ENCODE measurements around the gene ARFRP1. TPM values are rescaled to one million over a fixed set of nuclear protein-coding genes. Genes with fewer than 3 reads are reported as not detected.
"Not testable (repeated sequence)": the region's sequence is repeated elsewhere in the genome, so short reads cannot be mapped to it uniquely, and the experiment has no call there.

Gene ARFRP1
- total and polyA plus RNA-seq, 7 donors, result 26.8 to 70.2 (median 38.7) TPM

DNA sequence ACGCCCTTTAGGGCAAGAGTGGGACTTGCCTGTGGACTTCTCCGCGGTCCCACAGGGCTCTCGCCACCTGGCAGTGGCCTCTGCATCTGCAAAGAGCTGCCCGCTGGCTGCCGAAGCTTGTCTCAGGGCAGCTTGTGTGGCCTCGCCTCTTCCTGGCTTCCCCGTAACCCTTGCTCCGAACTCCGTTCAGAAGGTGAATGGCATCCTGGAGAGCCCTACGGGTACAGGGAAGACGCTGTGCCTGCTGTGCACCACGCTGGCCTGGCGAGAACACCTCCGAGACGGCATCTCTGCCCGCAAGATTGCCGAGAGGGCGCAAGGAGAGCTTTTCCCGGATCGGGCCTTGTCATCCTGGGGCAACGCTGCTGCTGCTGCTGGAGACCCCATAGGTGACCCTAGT lies 46.7 kb downstream of the ARFRP1 start:
- Histone ChIP-seq H3K4me3 (no peak overlapping the region), H3K9me3 (no peaks in the 10 kb centered on the region), H3K36me3 (peaks cover 13 to 53% (median 19%) of the 10 kb centered on the region in 4 donors), H3K4me1 (peaks cover 0 to 34% (median 26%) of the 10 kb centered on the region in 4 donors), H3K27me3 (no peaks in the 10 kb centered on the region), H3K27ac (no peak overlapping the region)
- 96 to 97% methylated on average over 22 of the region's 22 CpGs for WGBS, 2 donors
- TF ChIP-seq, protein P1, sequence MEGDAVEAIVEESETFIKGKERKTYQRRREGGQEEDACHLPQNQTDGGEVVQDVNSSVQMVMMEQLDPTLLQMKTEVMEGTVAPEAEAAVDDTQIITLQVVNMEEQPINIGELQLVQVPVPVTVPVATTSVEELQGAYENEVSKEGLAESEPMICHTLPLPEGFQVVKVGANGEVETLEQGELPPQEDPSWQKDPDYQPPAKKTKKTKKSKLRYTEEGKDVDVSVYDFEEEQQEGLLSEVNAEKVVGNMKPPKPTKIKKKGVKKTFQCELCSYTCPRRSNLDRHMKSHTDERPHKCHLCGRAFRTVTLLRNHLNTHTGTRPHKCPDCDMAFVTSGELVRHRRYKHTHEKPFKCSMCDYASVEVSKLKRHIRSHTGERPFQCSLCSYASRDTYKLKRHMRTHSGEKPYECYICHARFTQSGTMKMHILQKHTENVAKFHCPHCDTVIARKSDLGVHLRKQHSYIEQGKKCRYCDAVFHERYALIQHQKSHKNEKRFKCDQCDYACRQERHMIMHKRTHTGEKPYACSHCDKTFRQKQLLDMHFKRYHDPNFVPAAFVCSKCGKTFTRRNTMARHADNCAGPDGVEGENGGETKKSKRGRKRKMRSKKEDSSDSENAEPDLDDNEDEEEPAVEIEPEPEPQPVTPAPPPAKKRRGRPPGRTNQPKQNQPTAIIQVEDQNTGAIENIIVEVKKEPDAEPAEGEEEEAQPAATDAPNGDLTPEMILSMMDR (IDR thresholded peaks at IDR 0.05), result no peak
- TF ChIP-seq POLR2AphosphoS5 (IDR thresholded peaks at IDR 0.05) (no peak), EP300 (IDR thresholded peaks at IDR 0.05) (no peak), POLR2A (IDR thresholded peaks at IDR 0.05) (no peak)
- intact Hi-C loops (cut with DNase I), result no loop called here
- DNase-seq, result no peak

GRCh38 chr20:63660622-63661021 lies 47.2 kb downstream of the ARFRP1 start:
- peaks cover 11 to 48% (median 17%) of the 10 kb centered on the region in 4 donors for H3K36me3 ChIP-seq
- TF ChIP-seq, protein P1 (IDR thresholded peaks at IDR 0.05), result no peak
- TF ChIP-seq POLR2AphosphoS5 (IDR thresholded peaks at IDR 0.05), result no peak
- no peak for TF ChIP-seq EP300 (IDR thresholded peaks at IDR 0.05)
- no peak for TF ChIP-seq POLR2A (IDR thresholded peaks at IDR 0.05)

DNA sequence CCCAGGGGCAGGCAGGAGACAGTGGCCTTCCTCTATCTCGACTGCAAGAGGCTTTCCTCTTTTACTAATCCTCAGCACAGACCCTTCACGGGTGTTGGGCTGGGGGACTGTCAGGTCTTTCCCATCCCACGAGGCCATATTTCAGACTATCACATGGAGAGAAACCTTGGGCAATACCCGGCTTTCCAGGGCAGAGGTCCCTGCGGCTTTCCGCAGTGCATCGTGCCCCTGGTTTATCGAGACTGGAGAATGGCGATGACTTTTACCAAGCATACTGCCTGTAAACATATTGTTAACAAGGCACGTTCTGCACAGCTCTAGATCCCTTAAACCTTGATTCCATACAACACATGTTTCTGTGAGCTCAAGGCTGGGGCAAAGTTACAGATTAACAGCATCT lies 47.6 kb downstream of the ARFRP1 start:
- peaks cover 11 to 46% (median 16%) of the 10 kb centered on the region in 4 donors for H3K36me3 ChIP-seq
- H3K9me3 ChIP-seq; DNase-seq; H3K27me3 ChIP-seq; H3K27ac ChIP-seq; H3K4me3 ChIP-seq; intact Hi-C loops (cut with DNase I): not testable (repeated sequence)
- 87 to 95% methylated on average over 10 of the region's 10 CpGs for WGBS, 2 donors
- peaks cover 0 to 34% (median 26%) of the 10 kb centered on the region in 4 donors for H3K4me1 ChIP-seq

More at GRCh38 chr20:63660622-63661021, 47.2 kb downstream of the ARFRP1 start:
- Histone ChIP-seq H3K4me3 (no peak overlapping the region), H3K27me3 (no peaks in the 10 kb centered on the region), H3K9me3 (no peaks in the 10 kb centered on the region), H3K27ac (no peak overlapping the region), H3K4me1 (peaks cover 0 to 34% (median 26%) of the 10 kb centered on the region in 4 donors)
- intact Hi-C loops (cut with DNase I), result no loop called here
- DNase-seq, result no peak
- 83 to 89% methylated on average over 8 of the region's 8 CpGs for WGBS, 2 donors

GRCh38 chr20:63659370-63659769 lies 48.4 kb downstream of the ARFRP1 start:
- no peak for TF ChIP-seq POLR2A (IDR thresholded peaks at IDR 0.05)
- no peak for TF ChIP-seq POLR2AphosphoS5 (IDR thresholded peaks at IDR 0.05)
- TF ChIP-seq, protein P1 (IDR thresholded peaks at IDR 0.05), result no peak
- TF ChIP-seq EP300 (IDR thresholded peaks at IDR 0.05), result no peak
- peak; percentile 60 for DNase-seq
- Histone ChIP-seq H3K36me3 (peaks cover 11 to 42% (median 14%) of the 10 kb centered on the region in 4 donors), H3K27me3 (no peaks in the 10 kb centered on the region), H3K4me1 (peaks cover 0 to 29% (median 26%) of the 10 kb centered on the region in 4 donors), H3K9me3 (no peaks in the 10 kb centered on the region), H3K4me3 (peak overlapping the region in 3 of 4 donors; percentile 67 to 70 (median 69)), H3K27ac (peak overlapping the region; percentile 88 to 92 (median 90))
- intact Hi-C loops (cut with DNase I), result loop anchor here (5.0 to 10.0 kb wide), 3 partner anchors 48 to 315 kb away; partner anchors contain the start of genes ARFRP1, PPDPF, SAMD10 and ZGPAT
- 49 to 71% methylated on average over 13 of the region's 13 CpGs for WGBS, 2 donors

DNA sequence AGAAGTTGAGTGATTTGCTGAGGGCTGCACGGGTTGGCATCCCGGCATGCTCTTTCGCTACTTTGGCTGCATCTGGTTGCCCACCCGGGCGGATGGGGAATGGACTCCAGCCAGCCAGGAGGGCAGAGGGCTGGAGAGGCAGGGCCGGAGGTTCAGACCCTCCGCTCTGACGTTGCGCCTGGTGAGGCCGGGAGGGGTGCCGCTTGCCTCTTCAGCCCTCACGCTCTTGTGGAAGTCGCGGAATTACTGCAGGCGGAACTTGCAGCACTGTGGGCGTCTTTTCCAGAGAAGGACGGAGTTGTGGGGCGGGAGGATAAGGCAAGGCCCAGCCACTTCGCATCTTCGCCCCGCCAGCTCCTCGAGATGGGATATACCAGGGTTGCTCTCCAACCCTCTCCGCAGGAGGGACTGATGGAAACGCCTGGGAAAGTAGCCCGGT lies 49.0 kb downstream of the ARFRP1 start:
- TF ChIP-seq POLR2A (IDR thresholded peaks at IDR 0.05), result no peak
- TF ChIP-seq, protein P1 (IDR thresholded peaks at IDR 0.05), result no peak
- TF ChIP-seq EP300 (IDR thresholded peaks at IDR 0.05), result no peak
- TF ChIP-seq POLR2AphosphoS5 (IDR thresholded peaks at IDR 0.05), result no peak
- peak overlapping the region; percentile 88 to 92 (median 90) for H3K27ac ChIP-seq
- WGBS, 2 donors, result 4% methylated on average over 25 of the region's 25 CpGs

More for the DNA sequence above, 49.0 kb downstream of the ARFRP1 start:
- Histone ChIP-seq H3K36me3 (peaks cover 8 to 36% (median 12%) of the 10 kb centered on the region in 4 donors), H3K4me3 (peak overlapping the region; percentile 67 to 80 (median 70)), H3K27me3 (no peaks in the 10 kb centered on the region), H3K9me3 (no peaks in the 10 kb centered on the region), H3K4me1 (peaks cover 0 to 35% (median 31%) of the 10 kb centered on the region in 4 donors)
- no peak for DNase-seq
- intact Hi-C loops (cut with DNase I), result loop anchor here (5.0 to 10.0 kb wide), 3 partner anchors 49 to 316 kb away; partner anchors contain the start of genes ARFRP1, PPDPF, SAMD10 and ZGPAT
